Right atrium auricular region (tissue), 2 donors: ENCODE results near the gene EPHB3. TPM values are rescaled to one million over a fixed set of nuclear protein-coding genes. Genes with fewer than 3 reads are reported as not detected.

Source experiments
- DNase-seq: peaks from one replicate; pipeline ENCODE4 v3.0.0-alpha.2; 2019; ENCODE audit warnings: low spot score
- H3K27ac ChIP-seq, 2 donors: fragments of 200-600 bp; sonication (generic); 1 replicate in 1 of 2; 2 replicates in 1 of 2; pipeline ENCODE4 v1.5.1; 2016 to 2019
- H3K27me3 ChIP-seq, 2 donors: fragments of 200-600 bp; sonication (generic); one replicate each; pipeline versions ENCODE4 v1.5.1 to v1.6.0; 2017 to 2019
- H3K36me3 ChIP-seq: fragments of 200-600 bp; sonication (generic); one replicate; pipeline ENCODE4 v1.5.1; 2016
- H3K4me1 ChIP-seq, 2 donors: fragments of 200-600 bp; sonication (generic); one replicate each; pipeline versions ENCODE4 v1.5.1 to v1.6.0; 2017 to 2019
- H3K4me3 ChIP-seq, 2 donors: fragments of 200-600 bp; sonication (generic); 1 replicate in 1 of 2; 2 replicates in 1 of 2; pipeline ENCODE4 v1.5.1; 2017 to 2019; ENCODE audit warnings: mild to moderate bottlenecking in 1 of 2, moderate library complexity in 1 of 2
- H3K9me3 ChIP-seq, 2 donors: fragments of 200-600 bp; sonication (generic); one replicate each; pipeline ENCODE4 v1.5.1; 2019
- CTCF ChIP-seq, 2 donors: fragments of 200-600 bp; sonication (generic); IDR thresholded peaks; one replicate each; pipeline ENCODE4 v1.5.1; 2019; ENCODE audit warnings: antibody characterized with exemption in 2 of 2
- total RNA-seq, 2 donors: library from RNA; depleted of rRNA; stranded (reverse); fragments of >200 nt; gene quantifications; one replicate each; pipeline ENCODE4 v1.1.0, GENCODE V29; 2016

Gene EPHB3
- total RNA-seq, 2 donors from 2014 or later = 2.1 to 5.1 TPM

GRCh38 chr3:184576457-184577240 is 15.1 kb downstream of the EPHB3 start:
- Histone ChIP-seq H3K27ac (no peak overlapping the region), H3K4me1 (peaks cover 0 to 3% of the 10 kb centered on the region in 2 donors), H3K36me3 (peaks cover 12% of the 10 kb centered on the region), H3K27me3 (no peaks in the 10 kb centered on the region), H3K4me3 (no peak overlapping the region), H3K9me3 (no peaks in the 10 kb centered on the region)
- no peak for DNase-seq
- TF ChIP-seq CTCF (IDR thresholded peaks at IDR 0.05) = no peak

GRCh38 chr3:184577546-184577945 is 16.0 kb downstream of the EPHB3 start:
- TF ChIP-seq CTCF (IDR thresholded peaks at IDR 0.05) = no peak
- Histone ChIP-seq H3K36me3 (peaks cover 12% of the 10 kb centered on the region), H3K4me1 (peaks cover 0 to 12% of the 10 kb centered on the region in 2 donors), H3K27me3 (no peaks in the 10 kb centered on the region), H3K9me3 (no peaks in the 10 kb centered on the region), H3K4me3 (no peak overlapping the region), H3K27ac (no peak overlapping the region)
- DNase-seq = no peak

- Histone ChIP-seq H3K9me3 (no peaks in the 10 kb centered on the region), H3K27me3 (no peaks in the 10 kb centered on the region), H3K4me3 (no peak overlapping the region), H3K27ac (no peak overlapping the region), H3K36me3 (peaks cover 12% of the 10 kb centered on the region), H3K4me1 (peaks cover 0 to 18% of the 10 kb centered on the region in 2 donors)
- TF ChIP-seq CTCF (IDR thresholded peaks at IDR 0.05) = no peak
- DNase-seq = no peak
These were observed 16.6 kb downstream of the EPHB3 start for GRCh38 chr3:184578218-184578617.

GRCh38 chr3:184578822-184579221 is 17.2 kb downstream of the EPHB3 start:
- no peak overlapping the region for H3K4me3 ChIP-seq
- TF ChIP-seq CTCF (IDR thresholded peaks at IDR 0.05) = no peak
- peaks cover 12% of the 10 kb centered on the region for H3K36me3 ChIP-seq
- H3K4me1 ChIP-seq = peaks cover 0 to 24% of the 10 kb centered on the region in 2 donors
- no peaks in the 10 kb centered on the region for H3K27me3 ChIP-seq
- DNase-seq = no peak
- H3K9me3 ChIP-seq = no peaks in the 10 kb centered on the region
- H3K27ac ChIP-seq = no peak overlapping the region

- peaks cover 0 to 31% of the 10 kb centered on the region in 2 donors for H3K4me1 ChIP-seq
- TF ChIP-seq CTCF (IDR thresholded peaks at IDR 0.05) = no peak
- no peak overlapping the region for H3K27ac ChIP-seq
- DNase-seq = no peak
- H3K36me3 ChIP-seq = peaks cover 12% of the 10 kb centered on the region
- H3K4me3 ChIP-seq = no peak overlapping the region
- no peaks in the 10 kb centered on the region for H3K9me3 ChIP-seq
- H3K27me3 ChIP-seq = no peaks in the 10 kb centered on the region
These were observed 17.9 kb downstream of the EPHB3 start for GRCh38 chr3:184579513-184579912.

GRCh38 chr3:184580376-184580775 is 18.8 kb downstream of the EPHB3 start:
- Histone ChIP-seq H3K36me3 (peaks cover 12% of the 10 kb centered on the region), H3K9me3 (no peaks in the 10 kb centered on the region), H3K4me1 (peaks cover 0 to 32% of the 10 kb centered on the region in 2 donors), H3K27me3 (no peaks in the 10 kb centered on the region), H3K27ac (no peak overlapping the region), H3K4me3 (no peak overlapping the region)
- TF ChIP-seq CTCF (IDR thresholded peaks at IDR 0.05) = no peak
- DNase-seq = no peak
